SK-N-SH (cell line): ENCODE results near the gene LPP. TPM values are rescaled to one million over a fixed set of nuclear protein-coding genes. Genes with fewer than 3 reads are reported as not detected.

Source experiments
- CTCF ChIA-PET: fragments of 300-600, 350-600 bp; formaldehyde crosslinking; extraction: SDS; loops from one replicate; lab custom pipeline; 2021; lab: Yijun Ruan, JAX
- POLR2A ChIA-PET: fragments of 350-600 bp; sonication (Branson Sonifier 250); formaldehyde crosslinking; extraction: SDS; loops from one replicate; lab custom pipeline; 2020; ENCODE audit warnings: antibody characterized with exemption, inconsistent platforms; lab: Yijun Ruan, JAX
- DNase-seq: peaks from one replicate; pipeline ENCODE4 v3.0.0; 2012
- H2AFZ ChIP-seq: fragments of 200-600 bp; sonication (generic); 2 replicates; pipeline ENCODE4 v1.8.1; 2016; ENCODE audit warnings: antibody characterized with exemption, mild to moderate bottlenecking, low read depth
- H3F3A ChIP-seq: fragments of 200-600 bp; sonication (generic); replicated peaks from 2 replicates; pipeline ENCODE3; 2016; ENCODE audit warnings: antibody characterized with exemption, mild to moderate bottlenecking; ENCODE audit not compliant: insufficient read depth
- H3K27ac ChIP-seq, 2 experiments: fragments of 200-500 bp in 1 of 2; fragments of 200-600 bp in 1 of 2; sonication (Bioruptor generic) in 1 of 2; sonication (generic), shearing (Covaris generic) in 1 of 2; 2 replicates each; pipeline versions ENCODE4 v1.5.1 to v1.6.1; 2014 to 2016; ENCODE audit warnings: low read depth in 2 of 2, inconsistent platforms in 1 of 2, low read length in 1 of 2, mild to moderate bottlenecking in 1 of 2, mixed read lengths in 1 of 2
- H3K27me3 ChIP-seq: fragments of 200-600 bp; sonication (generic), shearing (Covaris generic); 2 replicates; pipeline ENCODE4 v1.6.1; 2016; ENCODE audit warnings: mixed run types; ENCODE audit not compliant: insufficient read depth
- H3K36me3 ChIP-seq, 2 experiments: fragments of 200-500 bp in 1 of 2; fragments of 200-600 bp in 1 of 2; sonication (Bioruptor generic) in 1 of 2; sonication (generic) in 1 of 2; replicated peaks in 1 of 2; 2 replicates each; pipeline versions ENCODE3 to v1.5.1; 2014 to 2016; ENCODE audit warnings: low read length in 1 of 2, mild to moderate bottlenecking in 1 of 2; ENCODE audit not compliant: insufficient read depth in 2 of 2, control insufficient read depth in 1 of 2
- H3K4me1 ChIP-seq, 2 experiments: fragments of 200-500 bp in 1 of 2; fragments of 200-600 bp in 1 of 2; sonication (Bioruptor generic) in 1 of 2; sonication (generic), shearing (Covaris generic) in 1 of 2; 2 replicates each; pipeline versions ENCODE4 v1.5.1 to v1.6.1; 2014 to 2016; ENCODE audit warnings: low read depth in 1 of 2, low read length in 1 of 2, mixed run types in 1 of 2; ENCODE audit not compliant: insufficient read depth in 2 of 2, control insufficient read depth in 1 of 2
- H3K4me2 ChIP-seq: fragments of 200-600 bp; sonication (generic), shearing (Covaris generic); 2 replicates; pipeline ENCODE4 v1.6.1; 2017; ENCODE audit warnings: mixed run types
- H3K4me3 ChIP-seq, 2 experiments: fragments of 200-500 bp in 1 of 2; fragments of 200-600 bp in 1 of 2; sonication (Bioruptor generic) in 1 of 2; sonication (generic), shearing (Covaris generic) in 1 of 2; 2 replicates each; pipeline versions ENCODE4 v1.5.1 to v1.8.1; 2014 to 2016; ENCODE audit warnings: low read depth in 2 of 2, inconsistent platforms in 1 of 2, low read length in 1 of 2, mild to moderate bottlenecking in 1 of 2, mixed read lengths in 1 of 2, moderate library complexity in 1 of 2
- H3K79me2 ChIP-seq: fragments of 200-600 bp; sonication (generic); 2 replicates; pipeline ENCODE4 v1.8.1; 2017; ENCODE audit warnings: mild to moderate bottlenecking; ENCODE audit not compliant: insufficient read depth
- H3K9ac ChIP-seq: fragments of 200-600 bp; sonication (generic); 2 replicates; pipeline ENCODE4 v1.6.1; 2017; ENCODE audit warnings: mixed run types
- H3K9me2 ChIP-seq: fragments of 200-600 bp; sonication (generic); 2 replicates; pipeline ENCODE4 v1.6.1; 2017; ENCODE audit warnings: mixed run types
- H3K9me3 ChIP-seq: fragments of 200-600 bp; sonication (generic); 2 replicates; pipeline ENCODE4 v1.6.1; 2017; ENCODE audit warnings: mixed run types, mild to moderate bottlenecking, moderate library complexity
- H4K20me1 ChIP-seq: fragments of 200-600 bp; sonication (generic); 2 replicates; pipeline ENCODE4 v1.6.1; 2017; ENCODE audit warnings: mild to moderate bottlenecking, mixed run types; ENCODE audit not compliant: insufficient read depth
- CHD2 ChIP-seq: fragments of 150-350 bp; IDR thresholded peaks from 2 replicates; pipeline ENCODE4 v1.6.1; 2018; ENCODE audit warnings: low read length; ENCODE audit not compliant: partially characterized antibody
- EZH2phosphoT487 ChIP-seq: fragments of 200-600 bp; sonication (generic); IDR thresholded peaks from 2 replicates; pipeline ENCODE4 v1.6.1; 2017; ENCODE audit warnings: low read depth, mixed run types, mild to moderate bottlenecking, antibody characterized with exemption, moderate library complexity, borderline replicate concordance
- FOXM1 ChIP-seq: IDR thresholded peaks from 2 replicates; pipeline ENCODE4 v1.4.0; 2012; ENCODE audit warnings: low read depth, mild to moderate bottlenecking
- GABPA ChIP-seq: IDR thresholded peaks from 2 replicates; pipeline ENCODE4 v1.4.0; 2012; ENCODE audit warnings: low read depth, mild to moderate bottlenecking
- GATA2 ChIP-seq: sonication (generic); formaldehyde crosslinking; IDR thresholded peaks from 2 replicates; pipeline ENCODE4 v1.5.0; 2020; ENCODE audit warnings: mild to moderate bottlenecking, missing genetic modification reagents
- JUND ChIP-seq: IDR thresholded peaks from 2 replicates; pipeline ENCODE4 v1.4.0; 2012
- MAX ChIP-seq: IDR thresholded peaks from 2 replicates; pipeline ENCODE4 v1.4.0; 2012; ENCODE audit warnings: low read depth
- MEF2A ChIP-seq: IDR thresholded peaks from 2 replicates; pipeline ENCODE4 v1.4.0; 2012; ENCODE audit warnings: low read depth, borderline replicate concordance
- NFIC ChIP-seq: IDR thresholded peaks from 2 replicates; pipeline ENCODE4 v1.4.0; 2012; ENCODE audit warnings: borderline replicate concordance
- NRF1 ChIP-seq: IDR thresholded peaks from 2 replicates; pipeline ENCODE4 v1.6.1; 2012; ENCODE audit warnings: low read depth, mild to moderate bottlenecking, low read length
- RXRA ChIP-seq: IDR thresholded peaks from 2 replicates; pipeline ENCODE4 v1.4.0; 2012; ENCODE audit warnings: low read depth, mild to moderate bottlenecking, borderline replicate concordance
- SMC3 ChIP-seq: IDR thresholded peaks from 2 replicates; pipeline ENCODE4 v1.6.1; 2012; ENCODE audit warnings: low read depth, low read length, improper control_type of control experiment
- TCF12 ChIP-seq: IDR thresholded peaks from 2 replicates; pipeline ENCODE4 v1.4.0; 2012
- TEAD4 ChIP-seq: IDR thresholded peaks from 2 replicates; pipeline ENCODE4 v1.4.0; 2012; ENCODE audit warnings: mild to moderate bottlenecking, borderline replicate concordance; ENCODE audit not compliant: insufficient read depth
- USF1 ChIP-seq: IDR thresholded peaks from 2 replicates; pipeline ENCODE4 v1.4.0; 2012; ENCODE audit warnings: low read depth, borderline replicate concordance
- YY1 ChIP-seq: IDR thresholded peaks from 2 replicates; pipeline ENCODE4 v1.4.0; 2012; ENCODE audit warnings: low read depth, mild to moderate bottlenecking
- WGBS: methylation state at CpG from one replicate; pipeline ENCODE4 v1.1.6; 2017; ENCODE audit warnings: low lambda C conversion rate; 5-methylcytosine and 5-hydroxymethylcytosine counted together
- polyA plus RNA-seq, 3 experiments: library from polyadenylated mRNA; depleted of rRNA; stranded (reverse); fragments of >200 nt; gene quantifications; 2 replicates each; pipeline ENCODE4 v1.2.3, GENCODE V29; 2012
- TF ChIP-seq, protein P1 (sequence below): IDR thresholded peaks from 2 replicates; pipeline ENCODE4; 2012
- TF ChIP-seq, protein P2 (sequence below): fragments of 200-600 bp; sonication (generic); IDR thresholded peaks from 2 replicates; pipeline ENCODE4 v1.6.1; 2017; ENCODE audit warnings: antibody characterized with exemption, mild to moderate bottlenecking, moderate library complexity

The LPP gene
- polyA plus RNA-seq, 1 of the 3 experiments (the other 2 are of a cell fraction), result 6.6 TPM

GRCh38 chr3:188916934-188917401 lies 763.0 kb downstream of the LPP start:
- no peaks in the 10 kb centered on the region for H4K20me1 ChIP-seq
- ChIA-PET CTCF (no interaction called here), POLR2A (no interaction called here)
- no peaks in the 10 kb centered on the region for H3K27me3 ChIP-seq
- H3K36me3 ChIP-seq, result no peaks in the 10 kb centered on the region
- H2AFZ ChIP-seq, result no peak overlapping the region
- TF ChIP-seq TCF12, result no peak
- no peak for TF ChIP-seq NFIC
- no peak for TF ChIP-seq MEF2A
- TF ChIP-seq GABPA, result no peak
- no peak for TF ChIP-seq FOXM1
- no peak for TF ChIP-seq USF1
- TF ChIP-seq JUND, result no peak
- H3K9me2 ChIP-seq, result no peaks in the 10 kb centered on the region
- H3K27ac ChIP-seq, result peak overlapping the region in 1 of 2 experiments; percentile 26; a peak in 1 of 4 replicates
- H3K4me1 ChIP-seq, result peaks cover 0 to 17% of the 10 kb centered on the region in 2 experiments; a peak in 1 of 4 replicates
- H3K4me3 ChIP-seq, result no peak overlapping the region
- no peaks in the 10 kb centered on the region for H3K9me3 ChIP-seq
- no peak for DNase-seq
- H3K79me2 ChIP-seq, result no peaks in the 10 kb centered on the region
- peaks cover 21% of the 10 kb centered on the region for H3F3A ChIP-seq
- no peak overlapping the region for H3K9ac ChIP-seq
- H3K4me2 ChIP-seq, result no peak overlapping the region

- H3K9me3 ChIP-seq, result no peaks in the 10 kb centered on the region
- no peaks in the 10 kb centered on the region for H3K9me2 ChIP-seq
- no peaks in the 10 kb centered on the region for H4K20me1 ChIP-seq
- no peak overlapping the region for H3K4me3 ChIP-seq
- ChIA-PET CTCF (no interaction called here), POLR2A (no interaction called here)
- H3K9ac ChIP-seq, result no peak overlapping the region
- H3K4me2 ChIP-seq, result no peak overlapping the region
- peaks cover 21% of the 10 kb centered on the region for H3F3A ChIP-seq
- no peaks in the 10 kb centered on the region for H3K79me2 ChIP-seq
- no peak for TF ChIP-seq MAX
- TF ChIP-seq, protein P1, sequence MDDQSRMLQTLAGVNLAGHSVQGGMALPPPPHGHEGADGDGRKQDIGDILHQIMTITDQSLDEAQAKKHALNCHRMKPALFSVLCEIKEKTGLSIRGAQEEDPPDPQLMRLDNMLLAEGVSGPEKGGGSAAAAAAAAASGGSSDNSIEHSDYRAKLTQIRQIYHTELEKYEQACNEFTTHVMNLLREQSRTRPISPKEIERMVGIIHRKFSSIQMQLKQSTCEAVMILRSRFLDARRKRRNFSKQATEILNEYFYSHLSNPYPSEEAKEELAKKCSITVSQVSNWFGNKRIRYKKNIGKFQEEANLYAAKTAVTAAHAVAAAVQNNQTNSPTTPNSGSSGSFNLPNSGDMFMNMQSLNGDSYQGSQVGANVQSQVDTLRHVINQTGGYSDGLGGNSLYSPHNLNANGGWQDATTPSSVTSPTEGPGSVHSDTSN, result no peak
- TF ChIP-seq NFIC, result no peak
- TF ChIP-seq, protein P2, sequence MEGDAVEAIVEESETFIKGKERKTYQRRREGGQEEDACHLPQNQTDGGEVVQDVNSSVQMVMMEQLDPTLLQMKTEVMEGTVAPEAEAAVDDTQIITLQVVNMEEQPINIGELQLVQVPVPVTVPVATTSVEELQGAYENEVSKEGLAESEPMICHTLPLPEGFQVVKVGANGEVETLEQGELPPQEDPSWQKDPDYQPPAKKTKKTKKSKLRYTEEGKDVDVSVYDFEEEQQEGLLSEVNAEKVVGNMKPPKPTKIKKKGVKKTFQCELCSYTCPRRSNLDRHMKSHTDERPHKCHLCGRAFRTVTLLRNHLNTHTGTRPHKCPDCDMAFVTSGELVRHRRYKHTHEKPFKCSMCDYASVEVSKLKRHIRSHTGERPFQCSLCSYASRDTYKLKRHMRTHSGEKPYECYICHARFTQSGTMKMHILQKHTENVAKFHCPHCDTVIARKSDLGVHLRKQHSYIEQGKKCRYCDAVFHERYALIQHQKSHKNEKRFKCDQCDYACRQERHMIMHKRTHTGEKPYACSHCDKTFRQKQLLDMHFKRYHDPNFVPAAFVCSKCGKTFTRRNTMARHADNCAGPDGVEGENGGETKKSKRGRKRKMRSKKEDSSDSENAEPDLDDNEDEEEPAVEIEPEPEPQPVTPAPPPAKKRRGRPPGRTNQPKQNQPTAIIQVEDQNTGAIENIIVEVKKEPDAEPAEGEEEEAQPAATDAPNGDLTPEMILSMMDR, result no peak
- no peak for TF ChIP-seq RXRA
- TF ChIP-seq MEF2A, result no peak
- TF ChIP-seq NRF1, result no peak
- no peak for TF ChIP-seq USF1
- TF ChIP-seq CHD2, result no peak
- TF ChIP-seq EZH2phosphoT487, result no peak
- TF ChIP-seq TCF12, result no peak
- no peak for TF ChIP-seq SMC3
- no peak for TF ChIP-seq GATA2 (CRISPR knock-in tag)
- TF ChIP-seq YY1, result no peak
- TF ChIP-seq TEAD4, result no peak
- TF ChIP-seq, all 33 proteins: peak for 0
- no peak overlapping the region for H2AFZ ChIP-seq
- no peak overlapping the region for H3K27ac ChIP-seq
- no peaks in the 10 kb centered on the region for H3K27me3 ChIP-seq
- DNase-seq, result no peak
- peaks cover 0 to 17% of the 10 kb centered on the region in 2 experiments; a peak in 1 of 4 replicates for H3K4me1 ChIP-seq
- 65% methylated on average over 2 of the region's 2 CpGs for WGBS
- H3K36me3 ChIP-seq, result no peaks in the 10 kb centered on the region
Measured at GRCh38 chr3:188918093-188918492, 764.1 kb downstream of the LPP start.
